HepG2 (cell line): ENCODE data around the gene NAA15. TPM values are rescaled to one million over a fixed set of nuclear protein-coding genes. Genes with fewer than 3 reads are reported as not detected.

Experiments
- AHR ChIP-seq: IDR thresholded peaks from 2 replicates; pipeline ENCODE4 v1.6.1; 2018; ENCODE audit warnings: missing genetic modification reagents, missing compliant biosample characterization
- ELF4 ChIP-seq: sonication (generic); formaldehyde crosslinking; IDR thresholded peaks from 2 replicates; pipeline ENCODE4 v1.5.0; 2020; ENCODE audit warnings: missing genetic modification reagents, mild to moderate bottlenecking, moderate library complexity, borderline replicate concordance
- FOXK2 ChIP-seq: fragments of 450-650 bp; IDR thresholded peaks from 2 replicates; pipeline ENCODE4 v1.6.1; 2016
- GATAD2A ChIP-seq: IDR thresholded peaks from 2 replicates; pipeline ENCODE4 v1.6.1; 2016
- IKZF1 ChIP-seq: fragments of 450-650 bp; IDR thresholded peaks from 2 replicates; pipeline ENCODE4 v1.7.1; 2016
- KLF9 ChIP-seq: IDR thresholded peaks from 2 replicates; pipeline ENCODE4 v1.6.1; 2016; ENCODE audit warnings: low read depth
- MBD4 ChIP-seq: IDR thresholded peaks from 2 replicates; pipeline ENCODE4 v1.6.1; 2012; ENCODE audit warnings: low read length, inconsistent platforms, borderline replicate concordance
- U2AF2 ChIP-seq: fragments of 200-400 bp; formaldehyde crosslinking; IDR thresholded peaks from 2 replicates; pipeline ENCODE4 v1.6.1; 2017; ENCODE audit warnings: low read depth, mild to moderate bottlenecking, low read length
- ZFP41 ChIP-seq: sonication (generic); formaldehyde crosslinking; IDR thresholded peaks from 2 replicates; pipeline ENCODE4 v1.4.0; 2020; ENCODE audit warnings: mild to moderate bottlenecking, missing genetic modification reagents, borderline replicate concordance
- ZNF225 ChIP-seq: sonication (generic); formaldehyde crosslinking; IDR thresholded peaks from 2 replicates; pipeline ENCODE4 v1.4.0; 2020; ENCODE audit warnings: mild to moderate bottlenecking, missing genetic modification reagents
- ZNF282 ChIP-seq: fragments of 450-650 bp; IDR thresholded peaks from 2 replicates; pipeline ENCODE4 v1.6.1; 2018; ENCODE audit not compliant: partially characterized antibody
- ZNF569 ChIP-seq: sonication (generic); formaldehyde crosslinking; IDR thresholded peaks from 2 replicates; pipeline ENCODE4 v1.5.0; 2020; ENCODE audit warnings: mild to moderate bottlenecking, missing genetic modification reagents, moderate library complexity, borderline replicate concordance
- ZNF614 ChIP-seq: IDR thresholded peaks from 2 replicates; pipeline ENCODE4 v1.6.1; 2018; ENCODE audit warnings: missing biosample characterization, missing genetic modification reagents, inconsistent platforms, borderline replicate concordance
- ZNF652 ChIP-seq: IDR thresholded peaks from 2 replicates; pipeline ENCODE4 v1.6.1; 2016; ENCODE audit warnings: low read depth, borderline replicate concordance
- ZNF674 ChIP-seq: sonication (generic); formaldehyde crosslinking; IDR thresholded peaks from 2 replicates; pipeline ENCODE4 v1.5.0; 2020; ENCODE audit warnings: low read depth, mild to moderate bottlenecking, missing genetic modification reagents
- ZNF737 ChIP-seq: sonication (generic); formaldehyde crosslinking; IDR thresholded peaks from 2 replicates; pipeline ENCODE4 v1.5.0; 2020; ENCODE audit warnings: missing genetic modification reagents, mild to moderate bottlenecking, borderline replicate concordance
- polyA plus RNA-seq, 8 experiments: library from polyadenylated mRNA; depleted of rRNA in 3 of 8; stranded (reverse) in 7 of 8; unstranded in 1 of 8; fragments of >200 nt; fragmentation: Illumina TruSeq in 4 of 8; extraction: Trizol in 4 of 8; gene quantifications; 2 replicates each; pipeline versions ENCODE4 v1.2.1 to v1.2.3, GENCODE V29; 2011 to 2016; ENCODE audit warnings: low read depth in 4 of 8, missing spikeins in 1 of 8, mixed read lengths in 1 of 8; ENCODE audit not compliant: insufficient read depth in 1 of 8
- total RNA-seq, 5 experiments: library from RNA; depleted of rRNA; stranded (reverse); fragments of >200 nt; fragmentation: Illumina TruSeq; extraction: Trizol; gene quantifications; 2 replicates each; pipeline ENCODE4 v1.2.3, GENCODE V29; 2016; ENCODE audit warnings: low read depth in 1 of 5
- TF ChIP-seq, protein P1 (sequence below): sonication (generic); formaldehyde crosslinking; IDR thresholded peaks from 2 replicates; pipeline ENCODE4 v1.4.0; 2020; ENCODE audit warnings: missing genetic modification reagents
- TF ChIP-seq, protein P2 (sequence below): sonication (generic); formaldehyde crosslinking; IDR thresholded peaks from 2 replicates; pipeline ENCODE4 v1.4.0; 2020; ENCODE audit warnings: mild to moderate bottlenecking, missing genetic modification reagents, borderline replicate concordance
- TF ChIP-seq, protein P3 (sequence below): IDR thresholded peaks from 2 replicates; pipeline ENCODE4 v1.6.1; 2016; ENCODE audit warnings: low read depth

The NAA15 gene
- total and polyA plus RNA-seq, 2 of the 13 experiments (the other 11 are each of a cell fraction or from before 2014, with no cell fraction given) = 6.2 to 50.2 TPM

DNA sequence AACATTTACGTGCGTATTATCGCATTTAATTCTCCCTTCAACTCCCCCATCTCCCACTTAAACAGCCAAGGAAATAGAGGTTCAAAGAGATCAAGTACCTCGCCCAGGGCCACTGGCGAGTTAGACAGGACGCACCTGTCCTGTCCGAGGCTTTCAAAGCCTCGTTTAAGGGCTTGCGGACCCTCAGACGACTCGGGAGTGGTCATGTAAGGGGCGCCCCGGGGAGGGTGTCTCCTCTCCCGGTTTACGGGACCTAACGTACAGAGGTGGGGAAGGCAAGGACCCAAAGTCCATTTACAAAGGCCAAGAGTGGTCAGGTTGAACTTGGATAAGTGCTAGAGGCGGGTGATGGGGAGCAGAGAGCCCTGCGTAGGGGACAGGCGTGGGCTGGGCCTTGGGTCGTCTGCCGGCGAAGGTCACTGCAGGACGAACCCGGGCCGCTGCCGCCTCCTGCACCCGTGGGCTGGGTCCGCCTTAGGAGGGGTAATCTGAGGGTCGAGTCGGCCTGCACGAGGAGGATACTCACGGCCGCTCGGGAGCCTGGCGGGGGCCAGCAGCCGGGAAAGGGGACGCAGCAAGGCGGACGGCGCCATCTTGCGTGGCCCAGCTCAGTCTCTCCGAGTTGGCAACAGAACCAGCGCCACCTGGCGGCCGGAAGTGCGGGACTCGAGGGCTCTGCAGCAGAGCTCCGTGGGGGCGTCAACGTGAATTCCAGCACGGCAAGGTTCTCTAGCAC is 5.9 kb upstream of the NAA15 start (continued):
- TF ChIP-seq, protein P1, sequence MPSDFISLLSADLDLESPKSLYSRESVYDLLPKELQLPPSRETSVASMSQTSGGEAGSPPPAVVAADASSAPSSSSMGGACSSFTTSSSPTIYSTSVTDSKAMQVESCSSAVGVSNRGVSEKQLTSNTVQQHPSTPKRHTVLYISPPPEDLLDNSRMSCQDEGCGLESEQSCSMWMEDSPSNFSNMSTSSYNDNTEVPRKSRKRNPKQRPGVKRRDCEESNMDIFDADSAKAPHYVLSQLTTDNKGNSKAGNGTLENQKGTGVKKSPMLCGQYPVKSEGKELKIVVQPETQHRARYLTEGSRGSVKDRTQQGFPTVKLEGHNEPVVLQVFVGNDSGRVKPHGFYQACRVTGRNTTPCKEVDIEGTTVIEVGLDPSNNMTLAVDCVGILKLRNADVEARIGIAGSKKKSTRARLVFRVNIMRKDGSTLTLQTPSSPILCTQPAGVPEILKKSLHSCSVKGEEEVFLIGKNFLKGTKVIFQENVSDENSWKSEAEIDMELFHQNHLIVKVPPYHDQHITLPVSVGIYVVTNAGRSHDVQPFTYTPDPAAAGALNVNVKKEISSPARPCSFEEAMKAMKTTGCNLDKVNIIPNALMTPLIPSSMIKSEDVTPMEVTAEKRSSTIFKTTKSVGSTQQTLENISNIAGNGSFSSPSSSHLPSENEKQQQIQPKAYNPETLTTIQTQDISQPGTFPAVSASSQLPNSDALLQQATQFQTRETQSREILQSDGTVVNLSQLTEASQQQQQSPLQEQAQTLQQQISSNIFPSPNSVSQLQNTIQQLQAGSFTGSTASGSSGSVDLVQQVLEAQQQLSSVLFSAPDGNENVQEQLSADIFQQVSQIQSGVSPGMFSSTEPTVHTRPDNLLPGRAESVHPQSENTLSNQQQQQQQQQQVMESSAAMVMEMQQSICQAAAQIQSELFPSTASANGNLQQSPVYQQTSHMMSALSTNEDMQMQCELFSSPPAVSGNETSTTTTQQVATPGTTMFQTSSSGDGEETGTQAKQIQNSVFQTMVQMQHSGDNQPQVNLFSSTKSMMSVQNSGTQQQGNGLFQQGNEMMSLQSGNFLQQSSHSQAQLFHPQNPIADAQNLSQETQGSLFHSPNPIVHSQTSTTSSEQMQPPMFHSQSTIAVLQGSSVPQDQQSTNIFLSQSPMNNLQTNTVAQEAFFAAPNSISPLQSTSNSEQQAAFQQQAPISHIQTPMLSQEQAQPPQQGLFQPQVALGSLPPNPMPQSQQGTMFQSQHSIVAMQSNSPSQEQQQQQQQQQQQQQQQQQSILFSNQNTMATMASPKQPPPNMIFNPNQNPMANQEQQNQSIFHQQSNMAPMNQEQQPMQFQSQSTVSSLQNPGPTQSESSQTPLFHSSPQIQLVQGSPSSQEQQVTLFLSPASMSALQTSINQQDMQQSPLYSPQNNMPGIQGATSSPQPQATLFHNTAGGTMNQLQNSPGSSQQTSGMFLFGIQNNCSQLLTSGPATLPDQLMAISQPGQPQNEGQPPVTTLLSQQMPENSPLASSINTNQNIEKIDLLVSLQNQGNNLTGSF (CRISPR knock-in tag) = peak; percentile 81; the same call in 1 of the 2 replicates
- TF ChIP-seq ZFP41 (CRISPR knock-in tag) (no peak), GATAD2A (CRISPR knock-in tag) (peak; percentile 68; the same call in 1 of the 2 replicates), AHR (CRISPR knock-in tag) (peak; percentile 84; the same call in 1 of the 2 replicates), ZNF225 (CRISPR knock-in tag) (peak; percentile 95), FOXK2 (no peak), ELF4 (CRISPR knock-in tag) (no peak), KLF9 (CRISPR knock-in tag) (0 out of 2 replicates have a peak, but pooled peaks have one; percentile 31), ZNF614 (CRISPR knock-in tag) (no peak), IKZF1 (no peak), ZNF569 (peak; percentile 84; the same call in 1 of the 2 replicates), MBD4 (no peak), ZNF737 (no peak; the same call in 1 of the 2 replicates), ZNF282 (no peak), ZNF652 (CRISPR knock-in tag) (no peak), U2AF2 (no peak), ZNF674 (CRISPR knock-in tag) (no peak)
- TF ChIP-seq, protein P2, sequence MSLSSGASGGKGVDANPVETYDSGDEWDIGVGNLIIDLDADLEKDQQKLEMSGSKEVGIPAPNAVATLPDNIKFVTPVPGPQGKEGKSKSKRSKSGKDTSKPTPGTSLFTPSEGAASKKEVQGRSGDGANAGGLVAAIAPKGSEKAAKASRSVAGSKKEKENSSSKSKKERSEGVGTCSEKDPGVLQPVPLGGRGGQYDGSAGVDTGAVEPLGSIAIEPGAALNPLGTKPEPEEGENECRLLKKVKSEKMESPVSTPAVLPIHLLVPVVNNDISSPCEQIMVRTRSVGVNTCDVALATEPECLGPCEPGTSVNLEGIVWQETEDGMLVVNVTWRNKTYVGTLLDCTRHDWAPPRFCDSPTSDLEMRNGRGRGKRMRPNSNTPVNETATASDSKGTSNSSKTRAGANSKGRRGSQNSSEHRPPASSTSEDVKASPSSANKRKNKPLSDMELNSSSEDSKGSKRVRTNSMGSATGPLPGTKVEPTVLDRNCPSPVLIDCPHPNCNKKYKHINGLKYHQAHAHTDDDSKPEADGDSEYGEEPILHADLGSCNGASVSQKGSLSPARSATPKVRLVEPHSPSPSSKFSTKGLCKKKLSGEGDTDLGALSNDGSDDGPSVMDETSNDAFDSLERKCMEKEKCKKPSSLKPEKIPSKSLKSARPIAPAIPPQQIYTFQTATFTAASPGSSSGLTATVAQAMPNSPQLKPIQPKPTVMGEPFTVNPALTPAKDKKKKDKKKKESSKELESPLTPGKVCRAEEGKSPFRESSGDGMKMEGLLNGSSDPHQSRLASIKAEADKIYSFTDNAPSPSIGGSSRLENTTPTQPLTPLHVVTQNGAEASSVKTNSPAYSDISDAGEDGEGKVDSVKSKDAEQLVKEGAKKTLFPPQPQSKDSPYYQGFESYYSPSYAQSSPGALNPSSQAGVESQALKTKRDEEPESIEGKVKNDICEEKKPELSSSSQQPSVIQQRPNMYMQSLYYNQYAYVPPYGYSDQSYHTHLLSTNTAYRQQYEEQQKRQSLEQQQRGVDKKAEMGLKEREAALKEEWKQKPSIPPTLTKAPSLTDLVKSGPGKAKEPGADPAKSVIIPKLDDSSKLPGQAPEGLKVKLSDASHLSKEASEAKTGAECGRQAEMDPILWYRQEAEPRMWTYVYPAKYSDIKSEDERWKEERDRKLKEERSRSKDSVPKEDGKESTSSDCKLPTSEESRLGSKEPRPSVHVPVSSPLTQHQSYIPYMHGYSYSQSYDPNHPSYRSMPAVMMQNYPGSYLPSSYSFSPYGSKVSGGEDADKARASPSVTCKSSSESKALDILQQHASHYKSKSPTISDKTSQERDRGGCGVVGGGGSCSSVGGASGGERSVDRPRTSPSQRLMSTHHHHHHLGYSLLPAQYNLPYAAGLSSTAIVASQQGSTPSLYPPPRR = 0 out of 2 replicates have a peak, but pooled peaks have one; percentile 32
- TF ChIP-seq, protein P3, sequence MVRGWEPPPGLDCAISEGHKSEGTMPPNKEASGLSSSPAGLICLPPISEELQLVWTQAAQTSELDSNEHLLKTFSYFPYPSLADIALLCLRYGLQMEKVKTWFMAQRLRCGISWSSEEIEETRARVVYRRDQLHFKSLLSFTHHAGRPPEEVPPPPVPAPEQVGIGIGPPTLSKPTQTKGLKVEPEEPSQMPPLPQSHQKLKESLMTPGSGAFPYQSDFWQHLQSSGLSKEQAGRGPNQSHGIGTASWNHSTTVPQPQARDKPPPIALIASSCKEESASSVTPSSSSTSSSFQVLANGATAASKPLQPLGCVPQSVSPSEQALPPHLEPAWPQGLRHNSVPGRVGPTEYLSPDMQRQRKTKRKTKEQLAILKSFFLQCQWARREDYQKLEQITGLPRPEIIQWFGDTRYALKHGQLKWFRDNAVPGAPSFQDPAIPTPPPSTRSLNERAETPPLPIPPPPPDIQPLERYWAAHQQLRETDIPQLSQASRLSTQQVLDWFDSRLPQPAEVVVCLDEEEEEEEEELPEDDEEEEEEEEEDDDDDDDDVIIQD (CRISPR knock-in tag) = peak; percentile 53; the same call in 1 of the 2 replicates
